ENCODE data around the gene CCDC85C.

CCDC85C gene

DNA sequence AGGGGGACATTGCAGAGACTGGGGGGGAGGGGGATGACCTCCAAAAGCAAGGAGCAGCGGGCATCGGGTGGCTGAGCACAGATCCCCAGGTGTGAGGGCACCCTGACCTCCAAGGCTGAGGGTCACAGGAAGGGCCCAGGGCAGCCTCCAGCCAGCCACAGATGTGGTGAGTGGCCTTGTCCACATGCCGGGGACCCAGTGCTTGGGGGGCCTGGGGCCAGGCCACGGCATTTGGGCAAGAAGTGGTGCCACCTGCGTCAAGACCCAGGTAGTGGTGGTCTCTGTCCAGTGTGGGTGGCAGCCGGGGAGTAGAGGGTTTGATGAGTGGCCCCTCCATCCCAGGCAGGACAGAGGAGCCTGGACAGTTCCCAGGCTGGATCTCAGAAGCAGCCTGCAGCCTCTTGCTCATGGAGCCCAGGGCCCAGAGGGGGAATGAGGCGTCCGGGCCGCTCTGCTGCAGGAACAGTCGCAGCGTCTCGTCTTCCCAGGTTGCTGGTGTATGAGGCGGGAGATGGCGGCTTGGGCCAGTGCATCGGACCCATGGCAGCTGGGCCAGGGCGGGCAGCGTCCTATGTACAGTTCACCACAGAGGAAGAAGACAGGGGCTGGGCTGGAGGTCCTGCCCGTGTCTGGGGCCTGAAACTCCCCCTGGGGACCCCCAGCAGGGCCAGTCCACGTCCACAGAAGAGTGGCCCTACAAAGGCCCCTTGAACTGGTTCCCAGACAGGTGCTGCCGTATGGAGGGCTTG, 89.3 kb downstream of the CCDC85C start:
- H3K4me3 ChIP-seq (replicated peaks in 1 of 2; ENCODE audit: low read depth in 2 of 2, low read length in 2 of 2): no peak overlapping the region
- TF ChIP-seq, protein P1, sequence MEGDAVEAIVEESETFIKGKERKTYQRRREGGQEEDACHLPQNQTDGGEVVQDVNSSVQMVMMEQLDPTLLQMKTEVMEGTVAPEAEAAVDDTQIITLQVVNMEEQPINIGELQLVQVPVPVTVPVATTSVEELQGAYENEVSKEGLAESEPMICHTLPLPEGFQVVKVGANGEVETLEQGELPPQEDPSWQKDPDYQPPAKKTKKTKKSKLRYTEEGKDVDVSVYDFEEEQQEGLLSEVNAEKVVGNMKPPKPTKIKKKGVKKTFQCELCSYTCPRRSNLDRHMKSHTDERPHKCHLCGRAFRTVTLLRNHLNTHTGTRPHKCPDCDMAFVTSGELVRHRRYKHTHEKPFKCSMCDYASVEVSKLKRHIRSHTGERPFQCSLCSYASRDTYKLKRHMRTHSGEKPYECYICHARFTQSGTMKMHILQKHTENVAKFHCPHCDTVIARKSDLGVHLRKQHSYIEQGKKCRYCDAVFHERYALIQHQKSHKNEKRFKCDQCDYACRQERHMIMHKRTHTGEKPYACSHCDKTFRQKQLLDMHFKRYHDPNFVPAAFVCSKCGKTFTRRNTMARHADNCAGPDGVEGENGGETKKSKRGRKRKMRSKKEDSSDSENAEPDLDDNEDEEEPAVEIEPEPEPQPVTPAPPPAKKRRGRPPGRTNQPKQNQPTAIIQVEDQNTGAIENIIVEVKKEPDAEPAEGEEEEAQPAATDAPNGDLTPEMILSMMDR (IDR thresholded peaks at IDR 0.05; ENCODE audit: low read depth, low read length): no peak
- DNase-seq (ENCODE audit: low read depth in 2 of 2): no peak

DNA sequence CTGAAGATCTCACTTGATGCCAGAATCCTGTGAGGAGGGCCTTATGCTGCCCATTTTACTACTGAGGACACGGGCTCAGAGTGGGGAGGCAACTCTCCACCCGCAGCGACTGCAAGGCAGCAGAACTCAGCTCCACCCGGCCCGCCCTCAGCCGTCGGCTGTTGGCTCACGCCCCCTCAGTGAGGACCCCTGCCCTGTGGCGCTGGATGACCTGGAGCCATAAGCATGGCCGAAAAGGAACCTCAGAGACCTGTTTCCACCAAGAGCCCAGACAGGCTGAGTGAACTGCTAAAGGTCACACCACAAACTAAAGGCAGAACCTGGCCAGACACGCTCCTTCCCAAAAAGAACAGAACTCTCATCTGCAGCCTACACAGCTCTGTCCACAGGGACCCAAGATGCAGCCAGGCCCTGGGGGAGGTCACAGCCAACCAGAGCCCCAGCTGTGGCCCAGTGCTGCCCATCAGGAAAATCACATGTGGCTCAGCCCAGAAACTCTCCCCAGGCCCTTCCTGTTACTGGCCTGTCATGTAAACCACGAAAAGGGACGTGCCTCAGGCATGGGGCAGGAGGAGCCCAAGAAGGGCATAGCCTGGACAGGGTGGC, 90.0 kb downstream of the CCDC85C start:
- DNase-seq (ENCODE audit: low read depth in 2 of 2): no peak
- H3K4me3 ChIP-seq (replicated peaks in 1 of 2; ENCODE audit: low read depth in 2 of 2, low read length in 2 of 2): no peak overlapping the region
- TF ChIP-seq, protein P1 (IDR thresholded peaks at IDR 0.05; ENCODE audit: low read depth, low read length): no peak

DNA sequence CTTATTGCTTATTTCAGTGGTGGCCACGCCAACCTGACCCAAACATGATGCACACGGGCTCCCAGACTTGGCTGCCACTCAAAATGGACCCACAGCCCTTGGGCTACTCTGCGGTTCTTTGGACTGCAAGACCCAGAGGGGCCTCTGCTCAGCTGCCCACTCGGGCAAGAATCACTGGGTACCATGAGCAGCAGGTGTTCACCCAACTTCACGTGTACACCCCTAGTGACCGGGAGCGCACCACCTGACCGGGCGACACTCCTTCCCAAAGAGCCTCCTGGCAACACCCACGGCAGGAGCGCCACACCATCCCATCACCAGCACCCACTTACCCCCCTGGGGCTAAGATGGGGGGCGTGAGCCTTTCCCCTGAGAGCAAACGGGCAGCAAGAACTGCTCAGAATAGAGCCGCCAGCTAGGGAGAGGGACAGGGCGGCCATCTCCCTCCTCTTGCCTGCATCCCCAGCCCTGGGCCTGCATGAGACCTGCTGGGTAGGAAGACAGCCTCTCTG, 90.8 kb downstream of the CCDC85C start:
- H3K4me3 ChIP-seq (replicated peaks in 1 of 2; ENCODE audit: low read depth in 2 of 2, low read length in 2 of 2): no peak overlapping the region
- no peak for DNase-seq (ENCODE audit: low read depth in 2 of 2)
- TF ChIP-seq, protein P1 (IDR thresholded peaks at IDR 0.05; ENCODE audit: low read depth, low read length): no peak

DNA sequence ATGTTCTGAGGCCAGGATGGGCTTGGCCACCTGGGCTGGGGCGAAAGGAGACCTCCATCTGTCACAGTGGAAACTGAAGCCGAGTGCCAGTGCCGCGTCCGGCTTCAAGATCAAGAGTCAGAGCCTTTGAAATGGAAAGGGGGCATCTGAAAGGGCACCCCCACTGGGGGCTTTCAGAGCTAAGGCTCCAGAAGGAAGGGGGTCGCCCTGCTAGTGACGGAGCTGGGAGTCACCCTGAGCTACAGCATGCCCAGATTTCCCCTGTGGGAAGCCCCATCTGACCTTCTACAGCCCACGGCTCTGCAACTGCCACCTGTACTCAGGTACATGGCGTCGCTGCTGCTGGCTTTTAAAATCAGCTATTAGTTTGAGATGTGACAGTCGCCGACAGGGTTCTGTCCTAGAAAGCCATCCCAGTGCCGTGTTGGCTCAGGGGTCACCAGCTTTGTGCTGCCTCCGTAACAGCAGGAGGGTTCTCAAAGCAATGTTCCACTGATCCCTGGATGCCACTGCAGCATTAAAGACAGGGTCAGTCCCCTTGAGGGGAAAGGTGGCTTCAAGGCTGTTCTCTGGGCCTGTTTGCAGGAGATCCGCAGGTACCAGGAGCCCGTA, 91.3 kb downstream of the CCDC85C start:
- no peak overlapping the region for H3K4me3 ChIP-seq (replicated peaks in 1 of 2; ENCODE audit: low read depth in 2 of 2, low read length in 2 of 2)
- no peak for DNase-seq (ENCODE audit: low read depth in 2 of 2)
- TF ChIP-seq, protein P1 (IDR thresholded peaks at IDR 0.05; ENCODE audit: low read depth, low read length): no peak

DNA sequence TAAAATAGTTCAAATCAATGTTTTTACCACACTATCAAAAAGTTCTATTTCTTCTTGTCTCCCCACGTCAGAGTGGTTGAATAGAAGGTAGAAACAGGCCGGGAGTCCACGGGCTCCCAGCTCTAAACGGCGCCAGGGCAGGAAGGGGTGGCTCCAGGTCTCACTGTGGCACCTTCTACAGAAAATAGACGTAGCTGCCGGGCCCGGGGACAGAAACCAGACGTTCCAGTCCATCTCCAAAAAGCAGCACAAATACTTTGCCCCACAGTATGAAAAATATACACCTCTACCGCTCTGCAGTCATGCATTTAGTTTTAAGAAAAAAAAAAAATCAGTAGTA, 91.9 kb downstream of the CCDC85C start:
- TF ChIP-seq, protein P1 (IDR thresholded peaks at IDR 0.05; ENCODE audit: low read depth, low read length): no peak
- DNase-seq (ENCODE audit: low read depth in 2 of 2): no peak
- H3K4me3 ChIP-seq (replicated peaks in 1 of 2; ENCODE audit: low read depth in 2 of 2, low read length in 2 of 2): no peak overlapping the region

DNA sequence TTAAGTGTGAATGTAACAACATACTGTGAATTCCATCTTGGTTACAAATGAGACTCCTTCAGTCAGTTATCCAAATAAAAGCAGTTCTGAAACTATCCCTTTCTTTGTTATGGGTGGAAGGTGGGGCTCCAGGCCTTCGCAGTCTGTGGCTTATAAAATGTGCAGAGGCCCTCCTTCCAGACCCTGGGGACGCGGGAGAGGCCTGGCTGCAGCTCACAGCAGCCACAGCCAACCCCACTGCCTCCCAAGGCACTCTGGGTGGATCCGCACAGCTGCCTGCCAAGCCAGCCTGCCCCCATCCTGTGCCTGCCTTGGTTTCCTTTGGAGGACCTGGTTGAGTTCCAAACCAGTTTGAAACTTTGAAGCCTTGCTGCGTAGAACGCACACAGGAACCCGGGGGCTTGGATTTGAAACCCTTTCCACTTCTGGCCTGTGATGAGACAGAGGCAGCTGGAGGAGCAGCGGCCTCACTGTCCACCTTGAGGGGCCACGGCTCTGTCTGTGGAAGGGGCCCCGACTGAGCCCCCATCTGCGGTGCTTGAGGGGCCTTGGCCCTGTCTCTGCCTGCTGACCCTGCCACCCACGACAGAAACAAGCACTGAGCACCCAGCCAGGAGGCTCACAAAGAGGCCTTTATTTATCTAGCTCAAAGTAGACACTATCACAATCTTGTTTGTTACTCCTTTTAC, 92.4 kb downstream of the CCDC85C start:
- TF ChIP-seq, protein P1 (IDR thresholded peaks at IDR 0.05; ENCODE audit: low read depth, low read length): no peak
- DNase-seq (ENCODE audit: low read depth in 2 of 2): peak; percentile 25 to 34
- no peak overlapping the region for H3K4me3 ChIP-seq (replicated peaks in 1 of 2; ENCODE audit: low read depth in 2 of 2, low read length in 2 of 2)

All from cardiac fibroblast (primary cell).